A673 (cell line): ENCODE results near the gene CYTH4. TPM values are rescaled to one million over a fixed set of nuclear protein-coding genes. Genes with fewer than 3 reads are reported as not detected.
"Not testable (repeated sequence)": the region's sequence is repeated elsewhere in the genome, so short reads cannot be mapped to it uniquely, and the experiment has no call there.

Source experiments
- BruUV-seq: library from RNA; stranded (reverse); fragments of 400-500 nt; replicated peaks from 2 replicates; lab custom pipeline; 2021; lab: Mats Ljungman, UMichigan
- CTCF ChIA-PET: fragments of 300-600 bp; sonication (Branson Sonifier 250); formaldehyde crosslinking; loops from one replicate; lab custom pipeline; 2022; ENCODE audit warnings: antibody characterized with exemption; lab: Charles Lee
- POLR2A ChIA-PET: fragments of 300-600 bp; sonication (Branson Sonifier 250); formaldehyde crosslinking; loops from one replicate; lab custom pipeline; 2022; ENCODE audit warnings: antibody characterized with exemption; ENCODE audit not compliant: low non-redundant PET; lab: Charles Lee
- DNase-seq: peaks from one replicate; pipeline ENCODE4 v3.0.0-alpha.2; 2015; ENCODE audit warnings: low spot score
- H3K27ac ChIP-seq: fragments of 200-600 bp; sonication (generic); 2 replicates; pipeline ENCODE4 v1.5.1; 2016; ENCODE audit warnings: mixed run types, low read depth, mild to moderate bottlenecking, mixed read lengths, antibody characterized with exemption, low read length; ENCODE audit not compliant: poor library complexity, severe bottlenecking
- H3K27me3 ChIP-seq: fragments of 200-600 bp; sonication (generic); replicated peaks from 2 replicates; pipeline ENCODE4 v1.6.1; 2017; ENCODE audit warnings: mixed run types, low read depth, mild to moderate bottlenecking, mixed read lengths, antibody characterized with exemption, low read length; ENCODE audit not compliant: insufficient read depth, poor library complexity
- H3K36me3 ChIP-seq: fragments of 200-600 bp; sonication (generic); 2 replicates; pipeline ENCODE4 v1.6.1; 2016; ENCODE audit warnings: mixed run types, mild to moderate bottlenecking, mixed read lengths, antibody characterized with exemption, low read length; ENCODE audit not compliant: insufficient read depth, poor library complexity, severe bottlenecking
- H3K4me1 ChIP-seq: fragments of 200-600 bp; sonication (generic); 2 replicates; pipeline ENCODE4 v1.6.1; 2017; ENCODE audit warnings: mixed run types, mild to moderate bottlenecking, mixed read lengths, antibody characterized with exemption, low read length; ENCODE audit not compliant: insufficient read depth, poor library complexity, severe bottlenecking
- H3K4me3 ChIP-seq: fragments of 200-600 bp; sonication (generic); 2 replicates; pipeline ENCODE4 v1.5.1; 2016; ENCODE audit warnings: low read depth, mixed run types, mild to moderate bottlenecking, mixed read lengths, low read length; ENCODE audit not compliant: poor library complexity, severe bottlenecking
- H3K9me3 ChIP-seq: fragments of 200-600 bp; sonication (generic); 2 replicates; pipeline ENCODE4 v1.6.1; 2016; ENCODE audit warnings: mixed run types, low read depth, mild to moderate bottlenecking, mixed read lengths, antibody characterized with exemption, low read length; ENCODE audit not compliant: poor library complexity, severe bottlenecking
- EZH2 ChIP-seq: fragments of 200-600 bp; sonication (generic); IDR thresholded peaks from 2 replicates; pipeline ENCODE4 v1.6.1; 2017; ENCODE audit warnings: borderline replicate concordance, low read depth, mild to moderate bottlenecking, mixed read lengths, antibody characterized with exemption, low read length; ENCODE audit not compliant: poor library complexity, severe bottlenecking
- intact Hi-C: fragments of 100-400 bp; cut with micrococcal nuclease; formaldehyde crosslinking; loops from one replicate; pipeline ENCODE4 v1.10.0; 2022; ENCODE audit not compliant: unreplicated experiment
- total RNA-seq: library from RNA; stranded (reverse); gene quantifications from 2 replicates; pipeline ENCODE4 v1.2.3, GENCODE V29; 2021
- TF ChIP-seq, protein P1 (sequence below): fragments of 300-800, 200-600 bp; sonication (generic); conservative IDR thresholded peaks from 2 replicates; pipeline ENCODE4 v1.5.1; 2017; ENCODE audit warnings: low read depth, mild to moderate bottlenecking, antibody characterized with exemption, low read length, moderate library complexity, mixed read lengths

CYTH4 gene
- total RNA-seq, 1 experiment from 2014 or later = not detected

- Histone ChIP-seq H3K27ac (no peak overlapping the region), H3K27me3 (peaks cover 21% of the 10 kb centered on the region), H3K36me3 (no peaks in the 10 kb centered on the region), H3K9me3 (no peaks in the 10 kb centered on the region), H3K4me1 (peaks cover 8% of the 10 kb centered on the region), H3K4me3 (peak overlapping the region; percentile 21)
- ChIA-PET CTCF (no interaction called here), POLR2A (no interaction called here)
- no TSS peak for BruUV-seq
- TF ChIP-seq, protein P1, sequence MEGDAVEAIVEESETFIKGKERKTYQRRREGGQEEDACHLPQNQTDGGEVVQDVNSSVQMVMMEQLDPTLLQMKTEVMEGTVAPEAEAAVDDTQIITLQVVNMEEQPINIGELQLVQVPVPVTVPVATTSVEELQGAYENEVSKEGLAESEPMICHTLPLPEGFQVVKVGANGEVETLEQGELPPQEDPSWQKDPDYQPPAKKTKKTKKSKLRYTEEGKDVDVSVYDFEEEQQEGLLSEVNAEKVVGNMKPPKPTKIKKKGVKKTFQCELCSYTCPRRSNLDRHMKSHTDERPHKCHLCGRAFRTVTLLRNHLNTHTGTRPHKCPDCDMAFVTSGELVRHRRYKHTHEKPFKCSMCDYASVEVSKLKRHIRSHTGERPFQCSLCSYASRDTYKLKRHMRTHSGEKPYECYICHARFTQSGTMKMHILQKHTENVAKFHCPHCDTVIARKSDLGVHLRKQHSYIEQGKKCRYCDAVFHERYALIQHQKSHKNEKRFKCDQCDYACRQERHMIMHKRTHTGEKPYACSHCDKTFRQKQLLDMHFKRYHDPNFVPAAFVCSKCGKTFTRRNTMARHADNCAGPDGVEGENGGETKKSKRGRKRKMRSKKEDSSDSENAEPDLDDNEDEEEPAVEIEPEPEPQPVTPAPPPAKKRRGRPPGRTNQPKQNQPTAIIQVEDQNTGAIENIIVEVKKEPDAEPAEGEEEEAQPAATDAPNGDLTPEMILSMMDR = no peak
- no peak for TF ChIP-seq EZH2
- intact Hi-C loops = no loop called here
- no peak for DNase-seq
Observed at GRCh38 chr22:37325039-37325395, 42.7 kb downstream of the CYTH4 start.

- CTCF ChIA-PET = no interaction called here
- POLR2A ChIA-PET = no interaction called here
- TF ChIP-seq EZH2 = no peak
- TF ChIP-seq, protein P1 = no peak
- Histone ChIP-seq H3K27ac (no peak overlapping the region), H3K4me1 (peaks cover 18% of the 10 kb centered on the region), H3K4me3 (no peak overlapping the region), H3K36me3 (no peaks in the 10 kb centered on the region), H3K27me3 (peaks cover 21% of the 10 kb centered on the region), H3K9me3 (no peaks in the 10 kb centered on the region)
- BruUV-seq = no TSS peak
- no peak for DNase-seq
- intact Hi-C loops = no loop called here
Observed at GRCh38 chr22:37326726-37327125, 44.4 kb downstream of the CYTH4 start.

GRCh38 chr22:37328017-37328416, 45.7 kb downstream of the CYTH4 start:
- H3K4me1 ChIP-seq = peaks cover 18% of the 10 kb centered on the region
- POLR2A ChIA-PET = no interaction called here
- H3K4me3 ChIP-seq = no peak overlapping the region
- intact Hi-C loops = no loop called here
- no TSS peak for BruUV-seq
- TF ChIP-seq EZH2 = no peak
- TF ChIP-seq, protein P1 = no peak
- H3K27ac ChIP-seq = no peak overlapping the region
- H3K9me3 ChIP-seq = no peaks in the 10 kb centered on the region
- H3K36me3 ChIP-seq = no peaks in the 10 kb centered on the region
- DNase-seq = peak; percentile 18
- CTCF ChIA-PET = no interaction called here
- H3K27me3 ChIP-seq = peaks cover 21% of the 10 kb centered on the region

- H3K36me3 ChIP-seq, BruUV-seq, H3K9me3 ChIP-seq, CTCF ChIA-PET, DNase-seq, H3K27ac ChIP-seq, POLR2A ChIA-PET, intact Hi-C loops, H3K4me3 ChIP-seq: not testable (repeated sequence)
- Histone ChIP-seq H3K27me3 (peaks cover 18% of the 10 kb centered on the region), H3K4me1 (peaks cover 18% of the 10 kb centered on the region)
Observed at GRCh38 chr22:37328538-37329237, 46.4 kb downstream of the CYTH4 start.
